OCI-LY3 (cell line): Measurements from ENCODE around the gene LRP1B.

Source experiments
- H2AFZ ChIP-seq: fragments of 200-600, 300-600 bp; shearing (Covaris generic); 2 replicates; pipeline ENCODE4 v1.6.0; 2014; ENCODE audit warnings: antibody characterized with exemption, low read depth, low read length
- H3K27ac ChIP-seq: fragments of 200-600, 300-600 bp; sonication (generic); 2 replicates; pipeline ENCODE4 v1.5.1; 2014; ENCODE audit warnings: mild to moderate bottlenecking, low read length, moderate library complexity, mixed read lengths
- H3K27me3 ChIP-seq: fragments of 200-600, 300-600 bp; sonication (generic); 2 replicates; pipeline ENCODE4 v1.6.1; 2014; ENCODE audit warnings: low read depth, low read length, mixed read lengths
- H3K36me3 ChIP-seq: fragments of 200-600, 300-600 bp; sonication (generic); replicated peaks from 2 replicates; pipeline ENCODE3; 2014; ENCODE audit warnings: low read depth, low read length, mixed read lengths
- H3K4me1 ChIP-seq: fragments of 300-600, 200-600 bp; sonication (generic); 2 replicates; pipeline ENCODE4 v1.6.1; 2014; ENCODE audit warnings: low read length, mixed read lengths
- H3K4me2 ChIP-seq: fragments of 200-600, 300-600 bp; sonication (generic); 2 replicates; pipeline ENCODE4 v1.6.1; 2014; ENCODE audit warnings: low read length, mixed read lengths
- H3K4me3 ChIP-seq: fragments of 300-600, 200-600 bp; sonication (generic); 2 replicates; pipeline ENCODE4 v1.5.1; 2014; ENCODE audit warnings: antibody characterized with exemption, mild to moderate bottlenecking, low read length, moderate library complexity
- H3K79me2 ChIP-seq: fragments of 300-600, 200-600 bp; shearing (Covaris generic); 2 replicates; pipeline ENCODE4 v1.6.1; 2014; ENCODE audit warnings: mild to moderate bottlenecking, low read length, mixed read lengths
- H3K9ac ChIP-seq: fragments of 300-600, 200-600 bp; shearing (Covaris generic); 2 replicates; pipeline ENCODE4 v1.6.0; 2014; ENCODE audit warnings: mild to moderate bottlenecking, low read length, moderate library complexity
- H3K9me3 ChIP-seq: fragments of 200-600, 300-600 bp; shearing (Covaris generic); 2 replicates; pipeline ENCODE4 v1.6.1; 2014; ENCODE audit warnings: low read length, mixed read lengths; ENCODE audit not compliant: insufficient read depth
- H4K20me1 ChIP-seq: fragments of 200-600, 300-600 bp; sonication (generic); 2 replicates; pipeline ENCODE4 v1.6.1; 2016; ENCODE audit warnings: low read length, mixed read lengths; ENCODE audit not compliant: insufficient read depth
- EZH2phosphoT487 ChIP-seq: fragments of 200-600 bp; shearing (Covaris generic); IDR thresholded peaks from 2 replicates; pipeline ENCODE4 v1.6.1; 2018; ENCODE audit warnings: antibody characterized with exemption, mixed run types, low read depth
- TF ChIP-seq, protein P1 (sequence below): fragments of 200-600, 300-600 bp; sonication (generic); IDR thresholded peaks from 2 replicates; pipeline ENCODE4 v1.5.1; 2014; ENCODE audit warnings: antibody characterized with exemption, low read length, low read depth

The LRP1B gene

DNA sequence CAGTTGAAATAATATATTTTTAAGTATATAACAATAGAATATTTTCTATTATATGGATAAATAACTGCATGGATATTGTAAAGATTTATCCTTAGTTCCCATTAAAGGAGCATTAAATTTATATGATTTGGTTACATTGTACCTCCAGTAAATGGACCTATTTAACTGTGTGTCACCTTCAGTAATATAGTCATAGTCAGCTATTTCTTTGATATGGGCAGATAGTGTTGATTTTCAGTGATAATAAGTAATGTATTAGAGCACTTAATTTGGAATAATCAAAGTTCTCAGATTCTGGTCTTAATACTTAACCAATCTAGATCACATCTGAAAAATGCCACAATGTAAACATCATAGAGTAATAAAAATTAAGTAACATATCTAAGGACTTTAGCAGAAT, 1823.3 kb downstream of the LRP1B start:
- Histone ChIP-seq H4K20me1 (no peaks in the 10 kb centered on the region), H3K4me1 (no peaks in the 10 kb centered on the region), H3K36me3 (no peaks in the 10 kb centered on the region), H3K9ac (no peak overlapping the region), H3K4me3 (no peak overlapping the region), H2AFZ (no peak overlapping the region), H3K27ac (no peak overlapping the region), H3K79me2 (no peaks in the 10 kb centered on the region), H3K27me3 (no peaks in the 10 kb centered on the region), H3K9me3 (no peaks in the 10 kb centered on the region), H3K4me2 (no peak overlapping the region)
- TF ChIP-seq, protein P1, sequence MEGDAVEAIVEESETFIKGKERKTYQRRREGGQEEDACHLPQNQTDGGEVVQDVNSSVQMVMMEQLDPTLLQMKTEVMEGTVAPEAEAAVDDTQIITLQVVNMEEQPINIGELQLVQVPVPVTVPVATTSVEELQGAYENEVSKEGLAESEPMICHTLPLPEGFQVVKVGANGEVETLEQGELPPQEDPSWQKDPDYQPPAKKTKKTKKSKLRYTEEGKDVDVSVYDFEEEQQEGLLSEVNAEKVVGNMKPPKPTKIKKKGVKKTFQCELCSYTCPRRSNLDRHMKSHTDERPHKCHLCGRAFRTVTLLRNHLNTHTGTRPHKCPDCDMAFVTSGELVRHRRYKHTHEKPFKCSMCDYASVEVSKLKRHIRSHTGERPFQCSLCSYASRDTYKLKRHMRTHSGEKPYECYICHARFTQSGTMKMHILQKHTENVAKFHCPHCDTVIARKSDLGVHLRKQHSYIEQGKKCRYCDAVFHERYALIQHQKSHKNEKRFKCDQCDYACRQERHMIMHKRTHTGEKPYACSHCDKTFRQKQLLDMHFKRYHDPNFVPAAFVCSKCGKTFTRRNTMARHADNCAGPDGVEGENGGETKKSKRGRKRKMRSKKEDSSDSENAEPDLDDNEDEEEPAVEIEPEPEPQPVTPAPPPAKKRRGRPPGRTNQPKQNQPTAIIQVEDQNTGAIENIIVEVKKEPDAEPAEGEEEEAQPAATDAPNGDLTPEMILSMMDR: no peak
- no peak for TF ChIP-seq EZH2phosphoT487

- Histone ChIP-seq H3K4me2 (no peak overlapping the region), H3K4me3 (no peak overlapping the region), H3K27me3 (no peaks in the 10 kb centered on the region), H3K4me1 (peaks cover 14% of the 10 kb centered on the region; the same call in 1 of the 2 replicates), H4K20me1 (no peaks in the 10 kb centered on the region), H3K9me3 (no peaks in the 10 kb centered on the region), H3K36me3 (no peaks in the 10 kb centered on the region), H2AFZ (no peak overlapping the region), H3K9ac (no peak overlapping the region), H3K79me2 (no peaks in the 10 kb centered on the region), H3K27ac (no peak overlapping the region)
- TF ChIP-seq, protein P1: no peak
- no peak for TF ChIP-seq EZH2phosphoT487
Measured at GRCh38 chr2:140295767-140296166, 1835.0 kb downstream of the LRP1B start.

DNA sequence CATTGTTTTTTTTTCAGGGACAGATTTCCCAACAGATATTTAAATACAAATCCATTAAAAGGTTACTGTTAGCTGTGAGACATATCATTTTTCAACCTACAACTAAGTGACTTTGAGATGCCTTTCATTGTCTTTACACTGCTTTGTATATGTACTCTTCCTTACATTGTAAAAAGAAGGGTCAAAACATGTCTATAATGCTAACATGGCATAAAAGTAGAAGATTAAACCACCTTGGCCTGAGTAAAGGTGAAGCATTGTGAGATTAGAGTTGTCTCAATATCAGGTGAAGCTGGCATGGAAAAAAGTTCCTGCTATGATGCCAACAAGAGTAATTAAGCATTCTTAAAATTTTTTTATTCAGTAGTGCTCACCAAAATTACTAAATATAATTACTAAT, 1842.1 kb downstream of the LRP1B start:
- peaks cover 3% of the 10 kb centered on the region; the same call in 1 of the 2 replicates for H3K4me1 ChIP-seq

DNA sequence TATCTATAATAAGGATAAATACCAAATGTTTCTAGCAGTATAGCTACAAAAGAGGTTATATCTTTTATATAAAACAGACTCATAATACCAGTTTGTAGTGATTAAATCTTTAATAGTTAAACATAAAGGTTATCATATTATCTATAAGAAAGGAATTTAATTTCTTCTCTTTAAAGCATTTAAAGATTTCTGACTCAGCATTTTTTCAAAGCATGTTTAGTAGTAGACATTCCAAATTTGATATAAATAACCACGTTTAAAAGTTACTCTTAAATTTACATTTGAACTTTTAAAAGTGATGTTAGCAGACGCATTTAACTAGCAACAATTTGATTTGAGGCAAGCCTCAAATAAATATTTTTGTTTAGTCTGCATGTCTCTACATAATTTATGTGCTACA, 1842.6 kb downstream of the LRP1B start:
- H3K4me3 ChIP-seq: no peak overlapping the region
- no peaks in the 10 kb centered on the region for H3K36me3 ChIP-seq
- no peak overlapping the region for H3K4me2 ChIP-seq
- peaks cover 3% of the 10 kb centered on the region; the same call in 1 of the 2 replicates for H3K4me1 ChIP-seq
- no peaks in the 10 kb centered on the region for H4K20me1 ChIP-seq
- TF ChIP-seq EZH2phosphoT487: no peak
- TF ChIP-seq, protein P1: no peak
- H3K9ac ChIP-seq: no peak overlapping the region
- H3K9me3 ChIP-seq: no peaks in the 10 kb centered on the region
- no peak overlapping the region for H3K27ac ChIP-seq
- H3K79me2 ChIP-seq: no peaks in the 10 kb centered on the region
- H3K27me3 ChIP-seq: no peaks in the 10 kb centered on the region
- H2AFZ ChIP-seq: no peak overlapping the region

More for the DNA sequence above, 1842.1 kb downstream of the LRP1B start:
- H3K4me3 ChIP-seq: no peak overlapping the region
- no peaks in the 10 kb centered on the region for H4K20me1 ChIP-seq
- no peaks in the 10 kb centered on the region for H3K27me3 ChIP-seq
- no peak overlapping the region for H3K27ac ChIP-seq
- no peak overlapping the region for H3K4me2 ChIP-seq
- TF ChIP-seq EZH2phosphoT487: no peak
- TF ChIP-seq, protein P1: no peak
- H3K9me3 ChIP-seq: no peaks in the 10 kb centered on the region
- no peaks in the 10 kb centered on the region for H3K36me3 ChIP-seq
- H2AFZ ChIP-seq: no peak overlapping the region
- H3K9ac ChIP-seq: no peak overlapping the region
- no peaks in the 10 kb centered on the region for H3K79me2 ChIP-seq
